ENCODE measurements around the gene FBXL19.

FBXL19 gene

DNA sequence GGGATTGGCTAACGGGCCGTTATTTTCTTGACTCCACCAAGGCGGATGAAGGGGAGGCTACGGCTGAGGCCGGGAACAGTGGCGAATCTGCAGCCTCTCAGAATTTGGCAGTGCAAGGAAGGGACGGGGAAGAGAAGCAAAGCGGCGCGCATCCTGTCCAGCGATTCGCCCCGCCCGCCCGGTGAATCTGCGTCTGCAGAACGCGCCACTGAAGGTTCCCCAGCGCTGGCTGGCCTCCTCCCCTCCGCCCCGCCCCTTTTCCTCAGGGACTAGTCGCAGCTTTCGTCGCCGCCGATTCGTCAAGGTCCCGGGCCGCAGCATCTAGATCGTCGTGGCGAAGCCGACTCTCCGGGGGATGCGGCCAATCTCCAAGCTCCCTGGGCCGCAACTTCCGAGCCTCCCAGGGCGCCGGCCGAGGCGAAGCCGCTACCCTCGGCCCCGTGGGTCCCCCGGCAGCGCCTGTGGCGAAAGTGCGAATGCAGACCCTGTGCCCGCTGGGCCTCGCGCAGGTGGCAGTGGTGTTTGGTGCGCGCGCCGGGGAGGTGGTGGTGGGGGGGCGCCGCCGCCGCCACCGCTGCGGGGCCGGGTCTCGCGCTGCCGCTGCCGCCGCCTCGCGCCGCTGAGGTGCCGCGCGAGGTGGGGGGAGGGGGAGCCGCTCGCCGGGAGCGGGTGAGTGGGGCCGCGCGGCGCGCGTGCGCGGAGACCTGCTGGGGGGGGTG, 34.2 kb downstream of the FBXL19 start, which contains the start of gene SETD1A (continued):
- 0 out of 2 replicates have a peak, but pooled peaks have one; percentile 34 for TF ChIP-seq ZNF138 (tag by site-specific recombination; IDR thresholded peaks at IDR 0.05; ENCODE audit: borderline replicate concordance)
- TF ChIP-seq KLF16 (tag by site-specific recombination; IDR thresholded peaks at IDR 0.05), result peak; percentile 100
- no peak; the same call in 1 of the 2 replicates for TF ChIP-seq MZF1 (tag by site-specific recombination; IDR thresholded peaks at IDR 0.05; ENCODE audit: borderline replicate concordance)
- TF ChIP-seq ZFP37 (tag by site-specific recombination; IDR thresholded peaks at IDR 0.05), result no peak
- no peak for TF ChIP-seq ZNF433 (tag by site-specific recombination; IDR thresholded peaks at IDR 0.05; ENCODE audit: low read depth)
- no peak for TF ChIP-seq ZNF621 (tag by site-specific recombination; IDR thresholded peaks at IDR 0.05)
- TF ChIP-seq, protein P1, sequence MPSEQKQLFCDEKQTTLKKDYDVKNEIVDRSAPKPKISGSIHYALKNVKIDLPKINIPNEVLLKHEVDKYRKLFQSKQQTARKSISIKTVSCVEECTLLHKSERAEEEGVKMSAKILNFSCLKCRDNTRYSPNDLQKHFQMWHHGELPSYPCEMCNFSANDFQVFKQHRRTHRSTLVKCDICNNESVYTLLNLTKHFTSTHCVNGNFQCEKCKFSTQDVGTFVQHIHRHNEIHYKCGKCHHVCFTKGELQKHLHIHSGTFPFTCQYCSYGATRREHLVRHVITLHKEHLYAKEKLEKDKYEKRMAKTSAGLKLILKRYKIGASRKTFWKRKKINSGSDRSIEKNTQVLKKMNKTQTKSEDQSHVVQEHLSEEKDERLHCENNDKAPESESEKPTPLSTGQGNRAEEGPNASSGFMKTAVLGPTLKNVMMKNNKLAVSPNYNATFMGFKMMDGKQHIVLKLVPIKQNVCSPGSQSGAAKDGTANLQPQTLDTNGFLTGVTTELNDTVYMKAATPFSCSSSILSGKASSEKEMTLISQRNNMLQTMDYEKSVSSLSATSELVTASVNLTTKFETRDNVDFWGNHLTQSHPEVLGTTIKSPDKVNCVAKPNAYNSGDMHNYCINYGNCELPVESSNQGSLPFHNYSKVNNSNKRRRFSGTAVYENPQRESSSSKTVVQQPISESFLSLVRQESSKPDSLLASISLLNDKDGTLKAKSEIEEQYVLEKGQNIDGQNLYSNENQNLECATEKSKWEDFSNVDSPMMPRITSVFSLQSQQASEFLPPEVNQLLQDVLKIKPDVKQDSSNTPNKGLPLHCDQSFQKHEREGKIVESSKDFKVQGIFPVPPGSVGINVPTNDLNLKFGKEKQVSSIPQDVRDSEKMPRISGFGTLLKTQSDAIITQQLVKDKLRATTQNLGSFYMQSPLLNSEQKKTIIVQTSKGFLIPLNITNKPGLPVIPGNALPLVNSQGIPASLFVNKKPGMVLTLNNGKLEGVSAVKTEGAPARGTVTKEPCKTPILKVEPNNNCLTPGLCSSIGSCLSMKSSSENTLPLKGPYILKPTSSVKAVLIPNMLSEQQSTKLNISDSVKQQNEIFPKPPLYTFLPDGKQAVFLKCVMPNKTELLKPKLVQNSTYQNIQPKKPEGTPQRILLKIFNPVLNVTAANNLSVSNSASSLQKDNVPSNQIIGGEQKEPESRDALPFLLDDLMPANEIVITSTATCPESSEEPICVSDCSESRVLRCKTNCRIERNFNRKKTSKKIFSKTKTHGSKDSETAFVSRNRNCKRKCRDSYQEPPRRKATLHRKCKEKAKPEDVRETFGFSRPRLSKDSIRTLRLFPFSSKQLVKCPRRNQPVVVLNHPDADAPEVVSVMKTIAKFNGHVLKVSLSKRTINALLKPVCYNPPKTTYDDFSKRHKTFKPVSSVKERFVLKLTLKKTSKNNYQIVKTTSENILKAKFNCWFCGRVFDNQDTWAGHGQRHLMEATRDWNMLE (tag by site-specific recombination; conservative IDR thresholded peaks at IDR 0.05; ENCODE audit: low read depth), result peak; percentile 60
- TF ChIP-seq ZFP69B (tag by site-specific recombination; IDR thresholded peaks at IDR 0.05), result peak; percentile 79
- TF ChIP-seq ZNF747 (tag by site-specific recombination; IDR thresholded peaks at IDR 0.05), result no peak
- TF ChIP-seq ZBTB17 (tag by site-specific recombination; IDR thresholded peaks at IDR 0.05), result peak; percentile 95
- TF ChIP-seq, protein P2, sequence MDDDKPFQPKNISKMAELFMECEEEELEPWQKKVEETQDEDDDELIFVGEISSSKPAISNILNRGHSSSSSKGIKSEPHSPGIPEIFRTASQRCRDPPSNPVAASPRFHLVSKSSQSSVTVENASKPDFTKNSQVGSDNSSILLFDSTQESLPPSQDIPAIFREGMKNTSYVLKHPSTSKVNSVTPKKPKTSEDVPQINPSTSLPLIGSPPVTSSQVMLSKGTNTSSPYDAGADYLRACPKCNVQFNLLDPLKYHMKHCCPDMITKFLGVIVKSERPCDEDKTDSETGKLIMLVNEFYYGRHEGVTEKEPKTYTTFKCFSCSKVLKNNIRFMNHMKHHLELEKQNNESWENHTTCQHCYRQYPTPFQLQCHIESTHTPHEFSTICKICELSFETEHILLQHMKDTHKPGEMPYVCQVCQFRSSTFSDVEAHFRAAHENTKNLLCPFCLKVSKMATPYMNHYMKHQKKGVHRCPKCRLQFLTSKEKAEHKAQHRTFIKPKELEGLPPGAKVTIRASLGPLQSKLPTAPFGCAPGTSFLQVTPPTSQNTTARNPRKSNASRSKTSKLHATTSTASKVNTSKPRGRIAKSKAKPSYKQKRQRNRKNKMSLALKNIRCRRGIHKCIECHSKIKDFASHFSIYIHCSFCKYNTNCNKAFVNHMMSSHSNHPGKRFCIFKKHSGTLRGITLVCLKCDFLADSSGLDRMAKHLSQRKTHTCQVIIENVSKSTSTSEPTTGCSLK (tag by site-specific recombination; IDR thresholded peaks at IDR 0.05), result no peak
- peak; percentile 97 for TF ChIP-seq SP7 (tag by site-specific recombination; IDR thresholded peaks at IDR 0.05)
- TF ChIP-seq, protein P3, sequence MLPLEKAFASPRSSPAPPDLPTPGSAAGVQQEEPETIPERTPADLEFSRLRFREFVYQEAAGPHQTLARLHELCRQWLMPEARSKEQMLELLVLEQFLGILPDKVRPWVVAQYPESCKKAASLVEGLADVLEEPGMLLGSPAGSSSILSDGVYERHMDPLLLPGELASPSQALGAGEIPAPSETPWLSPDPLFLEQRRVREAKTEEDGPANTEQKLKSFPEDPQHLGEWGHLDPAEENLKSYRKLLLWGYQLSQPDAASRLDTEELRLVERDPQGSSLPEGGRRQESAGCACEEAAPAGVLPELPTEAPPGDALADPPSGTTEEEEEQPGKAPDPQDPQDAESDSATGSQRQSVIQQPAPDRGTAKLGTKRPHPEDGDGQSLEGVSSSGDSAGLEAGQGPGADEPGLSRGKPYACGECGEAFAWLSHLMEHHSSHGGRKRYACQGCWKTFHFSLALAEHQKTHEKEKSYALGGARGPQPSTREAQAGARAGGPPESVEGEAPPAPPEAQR (tag by site-specific recombination; IDR thresholded peaks at IDR 0.05), result peak; percentile 90; the same call in 1 of the 2 replicates
- no peak for TF ChIP-seq ZNF555 (tag by site-specific recombination; conservative IDR thresholded peaks at IDR 0.05)
- TF ChIP-seq ZNF837 (tag by site-specific recombination; IDR thresholded peaks at IDR 0.05), result no peak
- peak; percentile 67; the same call in 1 of the 2 replicates for TF ChIP-seq ZNF660 (tag by site-specific recombination; IDR thresholded peaks at IDR 0.05)
- TF ChIP-seq ZNF175 (tag by site-specific recombination; IDR thresholded peaks at IDR 0.05), result no peak
- peak; percentile 98 for TF ChIP-seq ZNF391 (tag by site-specific recombination; IDR thresholded peaks at IDR 0.05; ENCODE audit: borderline replicate concordance, low read depth)
- TF ChIP-seq, protein P4, sequence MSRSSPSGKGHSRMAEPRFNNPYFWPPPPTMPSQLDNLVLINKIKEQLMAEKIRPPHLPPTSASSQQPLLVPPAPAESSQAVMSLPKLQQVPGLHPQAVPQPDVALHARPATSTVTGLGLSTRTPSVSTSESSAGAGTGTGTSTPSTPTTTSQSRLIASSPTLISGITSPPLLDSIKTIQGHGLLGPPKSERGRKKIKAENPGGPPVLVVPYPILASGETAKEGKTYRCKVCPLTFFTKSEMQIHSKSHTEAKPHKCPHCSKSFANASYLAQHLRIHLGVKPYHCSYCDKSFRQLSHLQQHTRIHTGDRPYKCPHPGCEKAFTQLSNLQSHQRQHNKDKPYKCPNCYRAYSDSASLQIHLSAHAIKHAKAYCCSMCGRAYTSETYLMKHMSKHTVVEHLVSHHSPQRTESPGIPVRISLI (tag by site-specific recombination; IDR thresholded peaks at IDR 0.05), result no peak; the same call in 1 of the 2 replicates
- 0 out of 2 replicates have a peak, but pooled peaks have one; percentile 3 for TF ChIP-seq ZNF239 (tag by site-specific recombination; IDR thresholded peaks at IDR 0.05)
- no peak; the same call in 1 of the 2 replicates for TF ChIP-seq ZNF610 (tag by site-specific recombination; IDR thresholded peaks at IDR 0.05; ENCODE audit: borderline replicate concordance)
- TF ChIP-seq, protein P5, sequence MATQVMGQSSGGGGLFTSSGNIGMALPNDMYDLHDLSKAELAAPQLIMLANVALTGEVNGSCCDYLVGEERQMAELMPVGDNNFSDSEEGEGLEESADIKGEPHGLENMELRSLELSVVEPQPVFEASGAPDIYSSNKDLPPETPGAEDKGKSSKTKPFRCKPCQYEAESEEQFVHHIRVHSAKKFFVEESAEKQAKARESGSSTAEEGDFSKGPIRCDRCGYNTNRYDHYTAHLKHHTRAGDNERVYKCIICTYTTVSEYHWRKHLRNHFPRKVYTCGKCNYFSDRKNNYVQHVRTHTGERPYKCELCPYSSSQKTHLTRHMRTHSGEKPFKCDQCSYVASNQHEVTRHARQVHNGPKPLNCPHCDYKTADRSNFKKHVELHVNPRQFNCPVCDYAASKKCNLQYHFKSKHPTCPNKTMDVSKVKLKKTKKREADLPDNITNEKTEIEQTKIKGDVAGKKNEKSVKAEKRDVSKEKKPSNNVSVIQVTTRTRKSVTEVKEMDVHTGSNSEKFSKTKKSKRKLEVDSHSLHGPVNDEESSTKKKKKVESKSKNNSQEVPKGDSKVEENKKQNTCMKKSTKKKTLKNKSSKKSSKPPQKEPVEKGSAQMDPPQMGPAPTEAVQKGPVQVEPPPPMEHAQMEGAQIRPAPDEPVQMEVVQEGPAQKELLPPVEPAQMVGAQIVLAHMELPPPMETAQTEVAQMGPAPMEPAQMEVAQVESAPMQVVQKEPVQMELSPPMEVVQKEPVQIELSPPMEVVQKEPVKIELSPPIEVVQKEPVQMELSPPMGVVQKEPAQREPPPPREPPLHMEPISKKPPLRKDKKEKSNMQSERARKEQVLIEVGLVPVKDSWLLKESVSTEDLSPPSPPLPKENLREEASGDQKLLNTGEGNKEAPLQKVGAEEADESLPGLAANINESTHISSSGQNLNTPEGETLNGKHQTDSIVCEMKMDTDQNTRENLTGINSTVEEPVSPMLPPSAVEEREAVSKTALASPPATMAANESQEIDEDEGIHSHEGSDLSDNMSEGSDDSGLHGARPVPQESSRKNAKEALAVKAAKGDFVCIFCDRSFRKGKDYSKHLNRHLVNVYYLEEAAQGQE (tag by site-specific recombination; IDR thresholded peaks at IDR 0.05), result peak; percentile 30; the same call in 1 of the 2 replicates
- TF ChIP-seq ZNF157 (tag by site-specific recombination; IDR thresholded peaks at IDR 0.05), result no peak
- no peak for TF ChIP-seq ZNF302 (tag by site-specific recombination; IDR thresholded peaks at IDR 0.05; ENCODE audit: low read depth)
- peak; percentile 84 for TF ChIP-seq ZNF146 (tag by site-specific recombination; IDR thresholded peaks at IDR 0.05)
- TF ChIP-seq HOXA7 (CRISPR knock-in tag; IDR thresholded peaks at IDR 0.05; ENCODE audit: borderline replicate concordance), result no peak
